HG03354 (cell line): ENCODE data around the gene SRMS.

ENCODE experiments used
- ATAC-seq: cut with Tn5 transposase; IDR thresholded peaks from one replicate; pipeline ENCODE4 v1.9.1; 2021; ENCODE audit warnings: mild to moderate bottlenecking; ENCODE audit not compliant: unreplicated experiment, poor library complexity, severe bottlenecking

SRMS gene

DNA sequence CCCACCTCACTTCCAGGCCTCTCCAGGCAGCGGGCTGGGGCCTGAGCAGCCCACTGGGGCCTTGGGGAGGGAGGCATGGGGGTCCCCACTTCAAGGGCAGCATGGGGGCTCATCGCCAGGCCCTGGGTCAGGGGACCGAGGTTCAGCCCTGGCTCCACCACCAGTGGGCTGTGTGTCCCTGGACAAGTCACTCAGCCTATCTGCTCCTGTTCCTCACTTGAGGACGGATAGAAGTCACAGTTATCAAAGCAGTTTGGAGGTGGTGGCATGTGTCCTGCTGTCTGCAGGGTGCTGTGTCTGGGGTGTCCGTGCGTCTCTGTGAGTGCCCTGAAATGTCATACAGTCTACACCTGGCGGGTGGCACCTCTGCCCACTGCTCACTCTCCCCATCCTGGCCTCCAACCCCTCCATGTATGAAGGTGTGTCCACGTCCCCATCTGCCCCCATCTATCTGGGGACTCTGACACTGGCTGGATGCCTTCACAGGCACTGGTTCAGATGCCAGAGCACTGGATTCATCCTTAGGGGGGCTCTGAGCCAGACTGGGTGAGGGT, 52.3 kb downstream of the SRMS start:
- no peak for ATAC-seq

- no peak for ATAC-seq
These were observed 53.0 kb downstream of the SRMS start for GRCh38 chr20:63494420-63495166.

- no peak for ATAC-seq
These were observed 53.5 kb downstream of the SRMS start for GRCh38 chr20:63494084-63494419.

- ATAC-seq, result no peak
These were observed 54.0 kb downstream of the SRMS start for GRCh38 chr20:63493563-63494020.

- ATAC-seq, result no peak
These were observed 54.6 kb downstream of the SRMS start for GRCh38 chr20:63492982-63493381.

GRCh38 chr20:63492518-63492917, 55.0 kb downstream of the SRMS start:
- ATAC-seq, result no peak

DNA sequence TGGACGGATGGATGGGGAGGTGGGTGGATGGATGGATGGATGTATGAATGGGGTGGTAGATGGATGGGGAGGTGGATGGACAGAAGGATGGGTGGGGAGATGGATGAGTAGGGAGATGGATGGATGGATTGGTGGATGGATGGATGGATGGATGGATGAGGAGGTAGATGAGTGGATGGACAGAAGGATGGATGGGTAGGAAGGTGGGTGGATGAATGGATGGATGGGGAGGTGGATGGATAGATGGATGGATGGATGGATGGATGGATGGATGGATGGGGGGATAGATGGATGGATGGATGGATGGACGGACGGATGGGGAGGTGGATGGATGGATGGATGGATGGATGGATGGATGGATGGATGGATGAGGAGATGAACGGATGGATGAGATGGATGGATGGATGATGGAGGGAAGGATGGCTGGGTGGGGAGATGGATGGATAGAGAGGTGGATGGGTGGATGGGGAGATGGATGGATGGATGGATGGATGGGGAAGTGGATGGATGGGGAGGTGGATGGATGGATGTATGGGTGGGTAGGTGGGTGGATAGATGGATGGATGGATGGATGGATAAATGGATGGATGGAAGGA, 55.8 kb downstream of the SRMS start:
- no peak for ATAC-seq

DNA sequence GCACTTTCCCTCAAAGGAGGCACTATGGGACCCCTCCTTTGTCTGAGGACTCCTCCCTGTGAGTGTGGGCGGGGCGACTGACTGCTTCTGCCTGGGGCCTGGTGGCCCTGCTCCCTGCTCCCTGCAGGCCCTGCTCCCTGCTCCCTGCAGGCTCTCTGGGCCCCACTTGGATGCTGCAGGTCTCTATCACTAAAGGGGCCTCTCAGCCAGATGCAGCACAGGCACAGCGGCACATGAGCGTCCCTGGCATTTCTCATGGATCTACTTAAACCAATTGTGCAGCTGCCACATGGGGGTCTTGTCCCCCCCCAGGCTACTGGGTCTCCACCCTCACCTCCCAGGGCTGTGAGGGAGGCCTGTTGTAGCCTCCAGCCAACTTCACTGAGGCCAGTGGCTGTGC, 56.5 kb downstream of the SRMS start:
- no peak for ATAC-seq
